GM23338 (cell line): ENCODE data around the gene EIF4G3. TPM values are rescaled to one million over a fixed set of nuclear protein-coding genes. Genes with fewer than 3 reads are reported as not detected.

Experiments
- ATAC-seq: fragments of 200-7000 bp; cut with Tn5 transposase; 3 replicates; pipeline ENCODE4 v1.9.1; 2020
- DNase-seq: peaks from one replicate; pipeline ENCODE4 v3.0.0-alpha.2; 2015; ENCODE audit warnings: low spot score
- H2AFZ ChIP-seq: fragments of 200-600 bp; sonication (generic); 2 replicates; pipeline ENCODE4 v1.8.0; 2016; ENCODE audit warnings: antibody characterized with exemption, mild to moderate bottlenecking, moderate library complexity
- H3F3A ChIP-seq: fragments of 200-600 bp; sonication (generic); replicated peaks from 2 replicates; pipeline ENCODE4 v1.8.0; 2017; ENCODE audit warnings: antibody characterized with exemption, mixed run types, low read depth
- H3K27ac ChIP-seq: fragments of 200-600 bp; sonication (generic); 2 replicates; pipeline ENCODE4 v1.6.1; 2016; ENCODE audit warnings: low read depth
- H3K27me3 ChIP-seq: fragments of 200-600 bp; sonication (generic); 2 replicates; pipeline ENCODE4 v1.8.0; 2016; ENCODE audit warnings: mild to moderate bottlenecking, mixed run types, moderate library complexity; ENCODE audit not compliant: insufficient read depth
- H3K36me3 ChIP-seq: fragments of 200-600 bp; sonication (generic); 2 replicates; pipeline ENCODE4 v1.8.0; 2016; ENCODE audit warnings: mild to moderate bottlenecking; ENCODE audit not compliant: insufficient read depth
- H3K4me1 ChIP-seq: fragments of 200-600 bp; sonication (generic); 2 replicates; pipeline ENCODE4 v1.8.0; 2016; ENCODE audit warnings: mild to moderate bottlenecking, moderate library complexity; ENCODE audit not compliant: insufficient read depth
- H3K4me2 ChIP-seq: fragments of 200-600 bp; sonication (generic); 2 replicates; pipeline ENCODE4 v1.7.1; 2017; ENCODE audit warnings: mixed run types
- H3K4me3 ChIP-seq: fragments of 200-600 bp; sonication (generic); 2 replicates; pipeline ENCODE4 v1.6.1; 2016; ENCODE audit warnings: mixed run types
- H3K79me2 ChIP-seq: fragments of 200-600 bp; sonication (generic); replicated peaks from 2 replicates; pipeline ENCODE4 v1.8.0; 2017; ENCODE audit warnings: mild to moderate bottlenecking; ENCODE audit not compliant: insufficient read depth
- H3K9me2 ChIP-seq: fragments of 200-600 bp; sonication (generic); 2 replicates; pipeline ENCODE4 v1.8.0; 2017; ENCODE audit not compliant: insufficient read depth
- H4K20me1 ChIP-seq: fragments of 200-600 bp; sonication (generic); replicated peaks from 2 replicates; pipeline ENCODE4 v1.8.0; 2017; ENCODE audit warnings: mild to moderate bottlenecking; ENCODE audit not compliant: insufficient read depth
- H3K27ac Mint-ChIP-seq: 2 replicates; pipeline ENCODE4 v1.8.0; 2020; ENCODE audit warnings: inconsistent platforms, mild to moderate bottlenecking, moderate library complexity, mixed read lengths
- H3K27me3 Mint-ChIP-seq: 3 replicates; pipeline ENCODE4 v1.8.0; 2022; ENCODE audit warnings: low read depth, mild to moderate bottlenecking, moderate library complexity, mixed read lengths, inconsistent platforms; ENCODE audit not compliant: insufficient read depth, poor library complexity
- H3K36me3 Mint-ChIP-seq: 3 replicates; pipeline ENCODE4 v1.8.0; 2021; ENCODE audit warnings: low read depth, mild to moderate bottlenecking, inconsistent platforms, moderate library complexity, mixed read lengths
- H3K4me1 Mint-ChIP-seq: 3 replicates; pipeline ENCODE4 v1.8.0; 2020; ENCODE audit warnings: mild to moderate bottlenecking, inconsistent platforms, mixed read lengths
- H3K4me3 Mint-ChIP-seq: 3 replicates; pipeline ENCODE4 v1.8.0; 2021; ENCODE audit warnings: moderate library complexity, mild to moderate bottlenecking, inconsistent platforms, mixed read lengths
- H3K9me3 Mint-ChIP-seq: 3 replicates; pipeline ENCODE4 v1.8.0; 2020; ENCODE audit warnings: moderate library complexity, mild to moderate bottlenecking, inconsistent platforms, mixed read lengths
- CREB1 ChIP-seq: fragments of 250-450 bp; sonication (Bioruptor Pico); IDR thresholded peaks from 2 replicates; pipeline ENCODE4 v1.5.0; 2020; ENCODE audit warnings: low read depth, mild to moderate bottlenecking, moderate library complexity
- ETS1 ChIP-seq: IDR thresholded peaks from 2 replicates; pipeline ENCODE4 v1.6.1; 2016; ENCODE audit warnings: antibody characterized with exemption
- EZH2phosphoT487 ChIP-seq: fragments of 200-600 bp; sonication (generic); IDR thresholded peaks from one replicate; pipeline ENCODE4 v1.8.1; 2018; ENCODE audit warnings: antibody characterized with exemption; ENCODE audit not compliant: unreplicated experiment
- JUNB ChIP-seq: IDR thresholded peaks from one replicate; pipeline ENCODE4 v1.6.1; 2016; ENCODE audit warnings: antibody characterized with exemption; ENCODE audit not compliant: unreplicated experiment
- NANOG ChIP-seq: IDR thresholded peaks from 2 replicates; pipeline ENCODE4 v1.6.1; 2016; ENCODE audit warnings: antibody characterized with exemption, borderline replicate concordance
- POLR2AphosphoS5 ChIP-seq: IDR thresholded peaks from 2 replicates; pipeline ENCODE4 v1.6.1; 2016; ENCODE audit warnings: antibody characterized with exemption, low read depth
- ZNF114 ChIP-seq: fragments of 250-450 bp; sonication (Bioruptor Pico); IDR thresholded peaks from 2 replicates; pipeline ENCODE4 v1.5.0; 2020; ENCODE audit warnings: mild to moderate bottlenecking, moderate library complexity
- ZNF331 ChIP-seq: fragments of 250-450 bp; sonication (Bioruptor Pico); IDR thresholded peaks from 2 replicates; pipeline ENCODE4 v1.5.0; 2020; ENCODE audit warnings: low read depth, mild to moderate bottlenecking, moderate library complexity
- polyA plus RNA-seq: library from polyadenylated mRNA; unstranded; fragments of >200 nt; fragmentation: Nextera tagmentation; extraction: Ambion mirVana; gene quantifications from 2 replicates; pipeline ENCODE4 v1.2.1, GENCODE V29; 2016
- total RNA-seq: library from RNA; depleted of rRNA; stranded (reverse); fragments of >200 nt; shearing (Covaris generic); gene quantifications from 2 replicates; pipeline ENCODE4 v1.2.3, GENCODE V29; 2014
- TF ChIP-seq, protein P1 (sequence below): IDR thresholded peaks from one replicate; pipeline ENCODE4 v1.6.1; 2018; ENCODE audit warnings: antibody characterized with exemption; ENCODE audit not compliant: unreplicated experiment
- TF ChIP-seq, protein P2 (sequence below), 2 experiments: fragments of 200-600 bp in 1 of 2; sonication (generic) in 1 of 2; conservative IDR thresholded peaks; 2 replicates each; pipeline versions ENCODE4 v1.5.1 to v1.6.1; 2016 to 2017; ENCODE audit warnings: antibody characterized with exemption in 2 of 2, low read depth in 2 of 2, mild to moderate bottlenecking in 2 of 2, moderate library complexity in 1 of 2

EIF4G3 gene
- total and polyA plus RNA-seq, 2 experiments from 2014 or later, result 37.9 to 68.1 TPM

GRCh38 chr1:20770314-20771087, 406.2 kb downstream of the EIF4G3 start (continued):
- TF ChIP-seq, protein P1, sequence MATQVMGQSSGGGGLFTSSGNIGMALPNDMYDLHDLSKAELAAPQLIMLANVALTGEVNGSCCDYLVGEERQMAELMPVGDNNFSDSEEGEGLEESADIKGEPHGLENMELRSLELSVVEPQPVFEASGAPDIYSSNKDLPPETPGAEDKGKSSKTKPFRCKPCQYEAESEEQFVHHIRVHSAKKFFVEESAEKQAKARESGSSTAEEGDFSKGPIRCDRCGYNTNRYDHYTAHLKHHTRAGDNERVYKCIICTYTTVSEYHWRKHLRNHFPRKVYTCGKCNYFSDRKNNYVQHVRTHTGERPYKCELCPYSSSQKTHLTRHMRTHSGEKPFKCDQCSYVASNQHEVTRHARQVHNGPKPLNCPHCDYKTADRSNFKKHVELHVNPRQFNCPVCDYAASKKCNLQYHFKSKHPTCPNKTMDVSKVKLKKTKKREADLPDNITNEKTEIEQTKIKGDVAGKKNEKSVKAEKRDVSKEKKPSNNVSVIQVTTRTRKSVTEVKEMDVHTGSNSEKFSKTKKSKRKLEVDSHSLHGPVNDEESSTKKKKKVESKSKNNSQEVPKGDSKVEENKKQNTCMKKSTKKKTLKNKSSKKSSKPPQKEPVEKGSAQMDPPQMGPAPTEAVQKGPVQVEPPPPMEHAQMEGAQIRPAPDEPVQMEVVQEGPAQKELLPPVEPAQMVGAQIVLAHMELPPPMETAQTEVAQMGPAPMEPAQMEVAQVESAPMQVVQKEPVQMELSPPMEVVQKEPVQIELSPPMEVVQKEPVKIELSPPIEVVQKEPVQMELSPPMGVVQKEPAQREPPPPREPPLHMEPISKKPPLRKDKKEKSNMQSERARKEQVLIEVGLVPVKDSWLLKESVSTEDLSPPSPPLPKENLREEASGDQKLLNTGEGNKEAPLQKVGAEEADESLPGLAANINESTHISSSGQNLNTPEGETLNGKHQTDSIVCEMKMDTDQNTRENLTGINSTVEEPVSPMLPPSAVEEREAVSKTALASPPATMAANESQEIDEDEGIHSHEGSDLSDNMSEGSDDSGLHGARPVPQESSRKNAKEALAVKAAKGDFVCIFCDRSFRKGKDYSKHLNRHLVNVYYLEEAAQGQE, result no peak
- TF ChIP-seq, protein P2, sequence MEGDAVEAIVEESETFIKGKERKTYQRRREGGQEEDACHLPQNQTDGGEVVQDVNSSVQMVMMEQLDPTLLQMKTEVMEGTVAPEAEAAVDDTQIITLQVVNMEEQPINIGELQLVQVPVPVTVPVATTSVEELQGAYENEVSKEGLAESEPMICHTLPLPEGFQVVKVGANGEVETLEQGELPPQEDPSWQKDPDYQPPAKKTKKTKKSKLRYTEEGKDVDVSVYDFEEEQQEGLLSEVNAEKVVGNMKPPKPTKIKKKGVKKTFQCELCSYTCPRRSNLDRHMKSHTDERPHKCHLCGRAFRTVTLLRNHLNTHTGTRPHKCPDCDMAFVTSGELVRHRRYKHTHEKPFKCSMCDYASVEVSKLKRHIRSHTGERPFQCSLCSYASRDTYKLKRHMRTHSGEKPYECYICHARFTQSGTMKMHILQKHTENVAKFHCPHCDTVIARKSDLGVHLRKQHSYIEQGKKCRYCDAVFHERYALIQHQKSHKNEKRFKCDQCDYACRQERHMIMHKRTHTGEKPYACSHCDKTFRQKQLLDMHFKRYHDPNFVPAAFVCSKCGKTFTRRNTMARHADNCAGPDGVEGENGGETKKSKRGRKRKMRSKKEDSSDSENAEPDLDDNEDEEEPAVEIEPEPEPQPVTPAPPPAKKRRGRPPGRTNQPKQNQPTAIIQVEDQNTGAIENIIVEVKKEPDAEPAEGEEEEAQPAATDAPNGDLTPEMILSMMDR (conservative IDR thresholded peaks at IDR 0.05; ENCODE audit: low read depth in 2 of 2), result no peak
- TF ChIP-seq NANOG (no peak), JUNB (no peak), POLR2AphosphoS5 (no peak)

DNA sequence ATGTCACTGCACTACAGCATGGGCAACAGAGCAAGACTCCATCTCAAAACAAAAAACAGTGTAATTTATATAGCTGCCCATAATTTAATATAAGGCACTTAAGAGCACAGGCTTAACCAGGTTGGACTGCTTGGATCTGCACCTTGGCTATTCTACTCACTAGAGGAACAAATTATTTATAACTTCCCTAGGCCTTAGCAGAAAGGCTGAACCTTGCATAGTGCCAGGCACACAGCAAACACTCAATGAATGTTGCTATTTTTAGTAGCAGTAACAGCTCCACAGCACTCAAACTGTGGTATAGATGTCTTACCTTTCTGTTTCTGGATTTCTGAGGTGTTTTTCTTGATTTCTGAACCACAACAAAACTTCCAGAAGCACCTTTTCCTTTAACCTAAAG, 409.4 kb downstream of the EIF4G3 start:
- no peak for DNase-seq
- Histone ChIP-seq H3K27me3 (no peaks in the 10 kb centered on the region), H3K4me2 (no peak overlapping the region), H4K20me1 (peaks cover 21% of the 10 kb centered on the region), H3K79me2 (no peaks in the 10 kb centered on the region), H3K36me3 (peaks cover 63% of the 10 kb centered on the region), H2AFZ (no peak overlapping the region), H3K4me3 (no peak overlapping the region), H3K9me2 (no peaks in the 10 kb centered on the region), H3K27ac (no peak overlapping the region), H3F3A (no peaks in the 10 kb centered on the region; the same call in 1 of the 2 replicates), H3K4me1 (peaks cover 11% of the 10 kb centered on the region; the same call in 1 of the 2 replicates)
- Mint-ChIP-seq H3K4me1 (peaks cover 10% of the 10 kb centered on the region; the same call in 2 of the 3 replicates), H3K27me3 (peaks cover 6% of the 10 kb centered on the region), H3K36me3 (peaks cover 87% of the 10 kb centered on the region), H3K9me3 (no peaks in the 10 kb centered on the region), H3K27ac (no peak overlapping the region), H3K4me3 (no peak overlapping the region)
- ATAC-seq, result no peak
- TF ChIP-seq ETS1 (no peak), ZNF114 (CRISPR knock-in tag) (no peak), ZNF331 (CRISPR knock-in tag) (no peak), CREB1 (CRISPR knock-in tag) (no peak), POLR2AphosphoS5 (no peak), NANOG (no peak), EZH2phosphoT487 (no peak)
- TF ChIP-seq, protein P2 (conservative IDR thresholded peaks at IDR 0.05; ENCODE audit: low read depth in 2 of 2), result no peak
- TF ChIP-seq, protein P1, result no peak
